HepG2 (cell line): ENCODE measurements around the gene TPPP2. TPM values are rescaled to one million over a fixed set of nuclear protein-coding genes. Genes with fewer than 3 reads are reported as not detected.

Experiments used
- ARID3A ChIP-seq: IDR thresholded peaks from 2 replicates; pipeline ENCODE4 v1.6.1; 2012; ENCODE audit warnings: low read depth, low read length, improper control_type of control experiment
- BCL3 ChIP-seq: sonication (generic); formaldehyde crosslinking; IDR thresholded peaks from 2 replicates; pipeline ENCODE4 v1.5.1; 2020; ENCODE audit warnings: mild to moderate bottlenecking, missing genetic modification reagents, moderate library complexity
- CBX5 ChIP-seq: sonication (generic); formaldehyde crosslinking; IDR thresholded peaks from 2 replicates; pipeline ENCODE4 v1.4.0; 2020; ENCODE audit warnings: missing genetic modification reagents, borderline replicate concordance
- CSRNP1 ChIP-seq: sonication (generic); formaldehyde crosslinking; IDR thresholded peaks from 2 replicates; pipeline ENCODE4 v1.8.1; 2023; ENCODE audit warnings: mild to moderate bottlenecking, missing genetic modification reagents
- FOXA1 ChIP-seq, 2 experiments: fragments of 450-650 bp in 1 of 2; sonication (generic) in 1 of 2; formaldehyde crosslinking in 1 of 2; IDR thresholded peaks; 2 replicates each; pipeline versions ENCODE4 v1.4.0 to v1.6.1; 2016 to 2020; ENCODE audit warnings: missing genetic modification reagents in 1 of 2
- KAT8 ChIP-seq: IDR thresholded peaks from 2 replicates; pipeline ENCODE4 v1.6.1; 2016; ENCODE audit warnings: missing genetic modification reagents, missing compliant biosample characterization
- KLF6 ChIP-seq: IDR thresholded peaks from 2 replicates; pipeline ENCODE4 v1.8.0; 2016; ENCODE audit warnings: missing biosample characterization, missing genetic modification reagents
- LCORL ChIP-seq, 2 experiments: fragments of 450-650 bp in 1 of 2; sonication (generic) in 1 of 2; formaldehyde crosslinking in 1 of 2; IDR thresholded peaks; 2 replicates each; pipeline versions ENCODE4 v1.5.0 to v1.6.1; 2017 to 2020; ENCODE audit warnings: antibody characterized with exemption in 1 of 2, missing genetic modification reagents in 1 of 2
- NFATC3 ChIP-seq: sonication (generic); formaldehyde crosslinking; IDR thresholded peaks from 2 replicates; pipeline ENCODE4 v1.5.1; 2020; ENCODE audit warnings: mild to moderate bottlenecking, missing genetic modification reagents
- RCOR2 ChIP-seq: IDR thresholded peaks from 2 replicates; pipeline ENCODE4 v1.6.1; 2016; ENCODE audit warnings: missing biosample characterization, missing genetic modification reagents
- SMAD3 ChIP-seq: sonication (generic); formaldehyde crosslinking; IDR thresholded peaks from 2 replicates; pipeline ENCODE4 v1.4.0; 2020; ENCODE audit warnings: missing genetic modification reagents
- TARDBP ChIP-seq: sonication (generic); formaldehyde crosslinking; IDR thresholded peaks from 2 replicates; pipeline ENCODE4 v1.8.0; 2022; ENCODE audit warnings: mild to moderate bottlenecking, missing genetic modification reagents
- THAP11 ChIP-seq: IDR thresholded peaks from 2 replicates; pipeline ENCODE4 v1.6.1; 2016; ENCODE audit warnings: missing biosample characterization, missing genetic modification reagents
- YEATS2 ChIP-seq: sonication (generic); formaldehyde crosslinking; IDR thresholded peaks from 2 replicates; pipeline ENCODE4 v1.4.0; 2020; ENCODE audit warnings: missing genetic modification reagents, borderline replicate concordance
- ZBTB10 ChIP-seq: sonication (generic); formaldehyde crosslinking; IDR thresholded peaks from 2 replicates; pipeline ENCODE4 v1.4.0; 2020; ENCODE audit warnings: missing genetic modification reagents, borderline replicate concordance
- ZBTB25 ChIP-seq: IDR thresholded peaks from 2 replicates; pipeline ENCODE4 v1.6.1; 2018; ENCODE audit warnings: missing genetic modification reagents
- ZFP1 ChIP-seq: IDR thresholded peaks from 2 replicates; pipeline ENCODE4 v1.6.1; 2016
- ZFP41 ChIP-seq: sonication (generic); formaldehyde crosslinking; IDR thresholded peaks from 2 replicates; pipeline ENCODE4 v1.4.0; 2020; ENCODE audit warnings: mild to moderate bottlenecking, missing genetic modification reagents, borderline replicate concordance
- ZNF512 ChIP-seq: sonication (generic); formaldehyde crosslinking; IDR thresholded peaks from 2 replicates; pipeline ENCODE4 v1.4.0; 2020; ENCODE audit warnings: mild to moderate bottlenecking, missing genetic modification reagents
- ZNF674 ChIP-seq: sonication (generic); formaldehyde crosslinking; IDR thresholded peaks from 2 replicates; pipeline ENCODE4 v1.5.0; 2020; ENCODE audit warnings: low read depth, mild to moderate bottlenecking, missing genetic modification reagents
- polyA plus RNA-seq, 8 experiments: library from polyadenylated mRNA; depleted of rRNA in 3 of 8; stranded (reverse) in 7 of 8; unstranded in 1 of 8; fragments of >200 nt; fragmentation: Illumina TruSeq in 4 of 8; extraction: Trizol in 4 of 8; gene quantifications; 2 replicates each; pipeline versions ENCODE4 v1.2.1 to v1.2.3, GENCODE V29; 2011 to 2016; ENCODE audit warnings: low read depth in 4 of 8, missing spikeins in 1 of 8, mixed read lengths in 1 of 8; ENCODE audit not compliant: insufficient read depth in 1 of 8
- total RNA-seq, 5 experiments: library from RNA; depleted of rRNA; stranded (reverse); fragments of >200 nt; fragmentation: Illumina TruSeq; extraction: Trizol; gene quantifications; 2 replicates each; pipeline ENCODE4 v1.2.3, GENCODE V29; 2016; ENCODE audit warnings: low read depth in 1 of 5

The TPPP2 gene
- total and polyA plus RNA-seq, 2 of the 13 experiments (the other 11 are each of a cell fraction or from before 2014, with no cell fraction given), result 0.58 to 4.2 TPM

- TF ChIP-seq NFATC3 (CRISPR knock-in tag), result no peak
- peak; percentile 77; the same call in 1 of the 2 replicates for TF ChIP-seq ZBTB25
- peak; percentile 55; the same call in 1 of the 2 replicates for TF ChIP-seq THAP11 (CRISPR knock-in tag)
- peak; percentile 60; the same call in 1 of the 2 replicates for TF ChIP-seq YEATS2 (CRISPR knock-in tag)
- no peak for TF ChIP-seq ZBTB10
- TF ChIP-seq ZNF512 (CRISPR knock-in tag), result peak; percentile 94
- TF ChIP-seq RCOR2, result 0 out of 2 replicates have a peak, but pooled peaks have one; percentile 39
- TF ChIP-seq ZNF674 (CRISPR knock-in tag), result no peak
- TF ChIP-seq TARDBP, result peak; percentile 56; the same call in 1 of the 2 replicates
- no peak for TF ChIP-seq CSRNP1 (CRISPR knock-in tag)
- TF ChIP-seq BCL3 (CRISPR knock-in tag), result no peak
- TF ChIP-seq ARID3A, result 0 out of 2 replicates have a peak, but pooled peaks have one; percentile 32
- TF ChIP-seq ZFP1 (CRISPR knock-in tag), result peak; percentile 81
- peak; percentile 23; the same call in 1 of the 2 replicates for TF ChIP-seq CBX5 (CRISPR knock-in tag)
- TF ChIP-seq KLF6 (CRISPR knock-in tag), result peak; percentile 57; the same call in 1 of the 2 replicates
- TF ChIP-seq SMAD3 (CRISPR knock-in tag), result peak; percentile 55; the same call in 1 of the 2 replicates
- TF ChIP-seq LCORL (IDR thresholded peaks at IDR 0.05), result no peak
- TF ChIP-seq LCORL (CRISPR knock-in tag; IDR thresholded peaks at IDR 0.05), result peak; percentile 83
- TF ChIP-seq KAT8 (CRISPR knock-in tag), result peak; percentile 71
- TF ChIP-seq FOXA1 (IDR thresholded peaks at IDR 0.05), result no peak
- peak; percentile 46 for TF ChIP-seq FOXA1 (CRISPR knock-in tag; IDR thresholded peaks at IDR 0.05)
- TF ChIP-seq ZFP41, result no peak
Measured at GRCh38 chr14:21014761-21015190, 15.2 kb upstream of the TPPP2 start (continued).
